M059J (cell line): ENCODE data around the gene FSTL5. TPM values are rescaled to one million over a fixed set of nuclear protein-coding genes. Genes with fewer than 3 reads are reported as not detected.

Experiments
- DNase-seq: peaks from one replicate; pipeline ENCODE4 v3.0.0-alpha.2; 2012; ENCODE audit warnings: low read depth
- total RNA-seq: library from RNA; depleted of rRNA; stranded (reverse); fragments of >200 nt; shearing (Covaris generic); gene quantifications from 2 replicates; pipeline ENCODE4 v1.2.3, GENCODE V29; 2014

Gene FSTL5
- total RNA-seq, 1 experiment from 2014 or later, result 0.12 TPM

- DNase-seq, result no peak
Observed at GRCh38 chr4:161704653-161705052, 459.1 kb downstream of the FSTL5 start.

GRCh38 chr4:161704040-161704439 lies 459.8 kb downstream of the FSTL5 start:
- no peak for DNase-seq

- DNase-seq, result no peak
Observed at GRCh38 chr4:161702287-161702686, 461.5 kb downstream of the FSTL5 start.

GRCh38 chr4:161696944-161697343 lies 466.9 kb downstream of the FSTL5 start:
- DNase-seq, result peak; percentile 50

- DNase-seq, result no peak
Observed at GRCh38 chr4:161680146-161680545, 483.7 kb downstream of the FSTL5 start.

- DNase-seq, result no peak
Observed at GRCh38 chr4:161664740-161665139, 499.1 kb downstream of the FSTL5 start.

GRCh38 chr4:161663844-161664243 lies 500.0 kb downstream of the FSTL5 start:
- no peak for DNase-seq

GRCh38 chr4:161658676-161659075 lies 505.1 kb downstream of the FSTL5 start:
- DNase-seq, result no peak

- DNase-seq, result no peak
Observed at GRCh38 chr4:161657616-161658015, 506.2 kb downstream of the FSTL5 start.

- no peak for DNase-seq
Observed at GRCh38 chr4:161656594-161656993, 507.2 kb downstream of the FSTL5 start.

GRCh38 chr4:161655148-161655547 lies 508.7 kb downstream of the FSTL5 start:
- DNase-seq, result no peak

GRCh38 chr4:161653697-161654096 lies 510.1 kb downstream of the FSTL5 start:
- DNase-seq, result no peak

GRCh38 chr4:161651586-161651985 lies 512.2 kb downstream of the FSTL5 start:
- DNase-seq, result no peak

- no peak for DNase-seq
Observed at GRCh38 chr4:161650812-161651211, 513.0 kb downstream of the FSTL5 start.

- no peak for DNase-seq
Observed at GRCh38 chr4:161647757-161648156, 516.0 kb downstream of the FSTL5 start.

- DNase-seq, result no peak
Observed at GRCh38 chr4:161642708-161643107, 521.1 kb downstream of the FSTL5 start.

GRCh38 chr4:161629694-161630441 lies 533.9 kb downstream of the FSTL5 start:
- DNase-seq, result peak; percentile 89

- DNase-seq, result peak; percentile 2
Observed at GRCh38 chr4:161604516-161605300, 559.1 kb downstream of the FSTL5 start.

- no peak for DNase-seq
Observed at GRCh38 chr4:161601011-161601410, 562.8 kb downstream of the FSTL5 start.

GRCh38 chr4:161595230-161595771 lies 568.5 kb downstream of the FSTL5 start:
- DNase-seq, result no peak

- DNase-seq, result no peak
Observed at GRCh38 chr4:161585011-161585410, 578.8 kb downstream of the FSTL5 start.

- DNase-seq, result no peak
Observed at GRCh38 chr4:161583549-161583948, 580.3 kb downstream of the FSTL5 start.
